Measurements from ENCODE around the gene SLC9C1.

DNA sequence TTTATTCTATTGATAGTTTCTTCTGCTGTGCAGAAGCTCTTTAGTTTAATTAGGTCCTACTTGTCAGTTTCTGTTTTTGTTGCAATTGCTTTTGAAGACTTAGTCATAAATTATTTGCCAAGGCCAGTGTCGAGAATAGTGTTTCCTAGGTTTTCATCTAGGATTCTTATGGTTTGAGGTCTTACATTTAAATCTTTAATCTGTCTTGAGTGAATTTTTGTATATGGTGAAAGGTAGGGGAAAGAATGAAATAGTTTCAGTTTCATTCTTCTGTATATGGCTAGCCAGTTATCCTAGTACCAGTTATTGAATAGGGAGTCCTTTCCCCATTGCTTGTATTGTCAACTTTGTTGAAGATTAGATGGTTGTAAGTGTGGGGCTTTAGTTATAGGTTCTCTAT is 150.3 kb downstream of the SLC9C1 start:
- TF ChIP-seq POLR2A (IDR thresholded peaks at IDR 0.05) (no peak), POLR2AphosphoS5 (IDR thresholded peaks at IDR 0.05) (no peak)
- TF ChIP-seq, protein P1, sequence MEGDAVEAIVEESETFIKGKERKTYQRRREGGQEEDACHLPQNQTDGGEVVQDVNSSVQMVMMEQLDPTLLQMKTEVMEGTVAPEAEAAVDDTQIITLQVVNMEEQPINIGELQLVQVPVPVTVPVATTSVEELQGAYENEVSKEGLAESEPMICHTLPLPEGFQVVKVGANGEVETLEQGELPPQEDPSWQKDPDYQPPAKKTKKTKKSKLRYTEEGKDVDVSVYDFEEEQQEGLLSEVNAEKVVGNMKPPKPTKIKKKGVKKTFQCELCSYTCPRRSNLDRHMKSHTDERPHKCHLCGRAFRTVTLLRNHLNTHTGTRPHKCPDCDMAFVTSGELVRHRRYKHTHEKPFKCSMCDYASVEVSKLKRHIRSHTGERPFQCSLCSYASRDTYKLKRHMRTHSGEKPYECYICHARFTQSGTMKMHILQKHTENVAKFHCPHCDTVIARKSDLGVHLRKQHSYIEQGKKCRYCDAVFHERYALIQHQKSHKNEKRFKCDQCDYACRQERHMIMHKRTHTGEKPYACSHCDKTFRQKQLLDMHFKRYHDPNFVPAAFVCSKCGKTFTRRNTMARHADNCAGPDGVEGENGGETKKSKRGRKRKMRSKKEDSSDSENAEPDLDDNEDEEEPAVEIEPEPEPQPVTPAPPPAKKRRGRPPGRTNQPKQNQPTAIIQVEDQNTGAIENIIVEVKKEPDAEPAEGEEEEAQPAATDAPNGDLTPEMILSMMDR (IDR thresholded peaks at IDR 0.05), result no peak

Data from stomach (tissue), 4 donors.